ENCODE measurements around the gene KRTAP3-2. TPM values are rescaled to one million over a fixed set of nuclear protein-coding genes. Genes with fewer than 3 reads are reported as not detected.

The KRTAP3-2 gene
- total RNA-seq, 1 donor = not detected

- DNase-seq (ENCODE audit: low read depth) = no peak
- H3K4me3 ChIP-seq (ENCODE audit: low read depth, low read length) = no peak within 1 kb of the TSS
- no peak for TF ChIP-seq CTCF (IDR thresholded peaks at IDR 0.05; ENCODE audit: insufficient read depth, low read depth, low read length)
These were observed 15.5 kb downstream of the KRTAP3-2 start, which contains the start of gene KRT40 for GRCh38 chr17:40984226-40984625. TSS of gene KRT40 (minus strand) at chr17:40984326. CDS start at chr17:40984273, 53 bp downstream.

- H3K4me3 ChIP-seq (ENCODE audit: low read depth, low read length) = no peak overlapping the region
- no peak for DNase-seq (ENCODE audit: low read depth)
- TF ChIP-seq CTCF (IDR thresholded peaks at IDR 0.05; ENCODE audit: insufficient read depth, low read depth, low read length) = no peak
These were observed 18.6 kb downstream of the KRTAP3-2 start for GRCh38 chr17:40981115-40981514.

GRCh38 chr17:40980596-40980995 lies 19.1 kb downstream of the KRTAP3-2 start:
- DNase-seq (ENCODE audit: low read depth) = peak; percentile 62
- TF ChIP-seq CTCF (IDR thresholded peaks at IDR 0.05; ENCODE audit: insufficient read depth, low read depth, low read length) = no peak
- no peak overlapping the region for H3K4me3 ChIP-seq (ENCODE audit: low read depth, low read length)

- no peak overlapping the region for H3K4me3 ChIP-seq (ENCODE audit: low read depth, low read length)
- DNase-seq (ENCODE audit: low read depth) = no peak
- no peak for TF ChIP-seq CTCF (IDR thresholded peaks at IDR 0.05; ENCODE audit: insufficient read depth, low read depth, low read length)
These were observed 19.6 kb downstream of the KRTAP3-2 start for GRCh38 chr17:40980117-40980516.

- no peak overlapping the region for H3K4me3 ChIP-seq (ENCODE audit: low read depth, low read length)
- DNase-seq (ENCODE audit: low read depth) = no peak
- no peak for TF ChIP-seq CTCF (IDR thresholded peaks at IDR 0.05; ENCODE audit: insufficient read depth, low read depth, low read length)
These were observed 21.0 kb downstream of the KRTAP3-2 start for GRCh38 chr17:40978575-40979151.

GRCh38 chr17:40975516-40975915 lies 24.2 kb downstream of the KRTAP3-2 start:
- DNase-seq (ENCODE audit: low read depth) = no peak
- no peak for TF ChIP-seq CTCF (IDR thresholded peaks at IDR 0.05; ENCODE audit: insufficient read depth, low read depth, low read length)
- H3K4me3 ChIP-seq (ENCODE audit: low read depth, low read length) = no peak overlapping the region

GRCh38 chr17:40974366-40974765 lies 25.3 kb downstream of the KRTAP3-2 start:
- TF ChIP-seq CTCF (IDR thresholded peaks at IDR 0.05; ENCODE audit: insufficient read depth, low read depth, low read length) = no peak
- H3K4me3 ChIP-seq (ENCODE audit: low read depth, low read length) = no peak overlapping the region
- DNase-seq (ENCODE audit: low read depth) = no peak
